ENCODE data around the gene OR10H2.

The OR10H2 gene

GRCh38 chr19:15722956-15723355 lies 4.9 kb upstream of the OR10H2 start:
- Histone ChIP-seq H2AFZ (ENCODE audit: low read length) (no peak overlapping the region), H3K9me2 (replicated peaks; ENCODE audit: low read depth, low read length) (no peaks in the 10 kb centered on the region), H4K20me1 (ENCODE audit: insufficient read depth, low read length, poor library complexity, severe bottlenecking) (no peaks in the 10 kb centered on the region), H3K9ac (ENCODE audit: low read depth, low read length, poor library complexity, severe bottlenecking) (no peak overlapping the region), H3K27me3 (ENCODE audit: insufficient read depth, low read length, poor library complexity, severe bottlenecking) (no peaks in the 10 kb centered on the region), H3K79me2 (ENCODE audit: insufficient read depth, low read length) (no peaks in the 10 kb centered on the region), H3F3A (ENCODE audit: low read depth) (no peaks in the 10 kb centered on the region), H3K36me3 (ENCODE audit: insufficient read depth, low read length) (no peaks in the 10 kb centered on the region), H3K9me3 (ENCODE audit: insufficient read depth, low read depth, low read length) (no peaks in the 10 kb centered on the region), H3K4me1 (ENCODE audit: insufficient read depth, low read length, poor library complexity, severe bottlenecking) (no peaks in the 10 kb centered on the region), H3K4me3 (ENCODE audit: low read length, poor library complexity, severe bottlenecking) (no peak overlapping the region), H3K4me2 (ENCODE audit: low read depth, low read length, poor library complexity, severe bottlenecking) (no peak overlapping the region)
- TF ChIP-seq EZH2phosphoT487 (IDR thresholded peaks at IDR 0.05; ENCODE audit: borderline replicate concordance) = no peak
- TF ChIP-seq CTCF (conservative IDR thresholded peaks at IDR 0.05; ENCODE audit: low read length) = no peak

GRCh38 chr19:15730538-15730937 lies 2.7 kb downstream of the OR10H2 start:
- Histone ChIP-seq H3K79me2 (ENCODE audit: insufficient read depth, low read length) (no peaks in the 10 kb centered on the region), H3K9ac (ENCODE audit: low read depth, low read length, poor library complexity, severe bottlenecking) (no peak overlapping the region), H2AFZ (ENCODE audit: low read length) (no peak overlapping the region), H3K9me3 (ENCODE audit: insufficient read depth, low read depth, low read length) (no peaks in the 10 kb centered on the region), H3F3A (ENCODE audit: low read depth) (no peaks in the 10 kb centered on the region), H3K4me2 (ENCODE audit: low read depth, low read length, poor library complexity, severe bottlenecking) (no peak overlapping the region), H4K20me1 (ENCODE audit: insufficient read depth, low read length, poor library complexity, severe bottlenecking) (no peaks in the 10 kb centered on the region), H3K4me1 (ENCODE audit: insufficient read depth, low read length, poor library complexity, severe bottlenecking) (no peaks in the 10 kb centered on the region), H3K9me2 (replicated peaks; ENCODE audit: low read depth, low read length) (no peaks in the 10 kb centered on the region), H3K27me3 (ENCODE audit: insufficient read depth, low read length, poor library complexity, severe bottlenecking) (no peaks in the 10 kb centered on the region), H3K4me3 (ENCODE audit: low read length, poor library complexity, severe bottlenecking) (no peak overlapping the region), H3K36me3 (ENCODE audit: insufficient read depth, low read length) (no peaks in the 10 kb centered on the region)
- TF ChIP-seq EZH2phosphoT487 (IDR thresholded peaks at IDR 0.05; ENCODE audit: borderline replicate concordance) = no peak
- TF ChIP-seq CTCF (conservative IDR thresholded peaks at IDR 0.05; ENCODE audit: low read length) = no peak

GRCh38 chr19:15732388-15732787 lies 4.6 kb downstream of the OR10H2 start:
- Histone ChIP-seq H4K20me1 (ENCODE audit: insufficient read depth, low read length, poor library complexity, severe bottlenecking) (no peaks in the 10 kb centered on the region), H3K4me1 (ENCODE audit: insufficient read depth, low read length, poor library complexity, severe bottlenecking) (no peaks in the 10 kb centered on the region), H3K36me3 (ENCODE audit: insufficient read depth, low read length) (no peaks in the 10 kb centered on the region), H3K79me2 (ENCODE audit: insufficient read depth, low read length) (no peaks in the 10 kb centered on the region), H3K4me2 (ENCODE audit: low read depth, low read length, poor library complexity, severe bottlenecking) (no peak overlapping the region), H3K9me3 (ENCODE audit: insufficient read depth, low read depth, low read length) (no peaks in the 10 kb centered on the region), H3K27me3 (ENCODE audit: insufficient read depth, low read length, poor library complexity, severe bottlenecking) (no peaks in the 10 kb centered on the region), H3F3A (ENCODE audit: low read depth) (no peaks in the 10 kb centered on the region), H3K4me3 (ENCODE audit: low read length, poor library complexity, severe bottlenecking) (no peak overlapping the region), H3K9me2 (replicated peaks; ENCODE audit: low read depth, low read length) (no peaks in the 10 kb centered on the region), H2AFZ (ENCODE audit: low read length) (no peak overlapping the region), H3K9ac (ENCODE audit: low read depth, low read length, poor library complexity, severe bottlenecking) (no peak overlapping the region)
- TF ChIP-seq CTCF (conservative IDR thresholded peaks at IDR 0.05; ENCODE audit: low read length) (no peak), EZH2phosphoT487 (IDR thresholded peaks at IDR 0.05; ENCODE audit: borderline replicate concordance) (no peak)

Measured in Loucy (cell line).